Gastroesophageal sphincter (tissue), 3 donors: ENCODE measurements around the gene EPG5.

ENCODE experiments used
- EP300 ChIP-seq: sonication (generic); formaldehyde crosslinking; IDR thresholded peaks from one replicate; pipeline ENCODE4 v1.6.1; 2017; ENCODE audit warnings: antibody characterized with exemption, mild to moderate bottlenecking
- POLR2A ChIP-seq, 2 donors: fragments of 450-650 bp; IDR thresholded peaks; one replicate each; pipeline ENCODE4 v1.6.1; 2017; ENCODE audit warnings: antibody characterized with exemption in 2 of 2, mild to moderate bottlenecking in 2 of 2, moderate library complexity in 1 of 2
- TF ChIP-seq, protein P1 (sequence below), 4 experiments: fragments of 200-600 bp in 2 of 4; fragments of 450-650 bp in 2 of 4; sonication (generic) in 1 of 4; IDR thresholded peaks; one replicate each; pipeline ENCODE4 v1.5.1; 2017 to 2019; ENCODE audit warnings: antibody characterized with exemption in 4 of 4, mild to moderate bottlenecking in 2 of 4, moderate library complexity in 2 of 4

DNA sequence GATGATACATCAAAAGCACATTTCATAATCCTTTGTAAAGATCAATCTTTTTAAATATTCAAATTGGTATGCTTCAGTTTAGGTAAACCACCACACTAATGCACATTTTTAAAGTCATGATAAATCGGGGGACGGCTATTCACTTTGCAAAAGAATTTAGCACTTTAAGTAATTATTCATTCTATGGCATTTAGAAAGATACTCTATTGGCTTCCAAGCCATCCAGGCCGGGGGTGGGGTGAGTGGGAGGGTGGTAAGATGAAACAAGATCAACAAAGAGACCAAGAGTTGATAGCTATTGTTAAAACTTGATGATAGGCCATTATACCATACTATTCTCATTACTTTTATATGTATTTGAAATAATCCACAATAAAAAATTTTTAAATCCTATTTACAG lies 41.0 kb downstream of the EPG5 start:
- TF ChIP-seq, protein P1, sequence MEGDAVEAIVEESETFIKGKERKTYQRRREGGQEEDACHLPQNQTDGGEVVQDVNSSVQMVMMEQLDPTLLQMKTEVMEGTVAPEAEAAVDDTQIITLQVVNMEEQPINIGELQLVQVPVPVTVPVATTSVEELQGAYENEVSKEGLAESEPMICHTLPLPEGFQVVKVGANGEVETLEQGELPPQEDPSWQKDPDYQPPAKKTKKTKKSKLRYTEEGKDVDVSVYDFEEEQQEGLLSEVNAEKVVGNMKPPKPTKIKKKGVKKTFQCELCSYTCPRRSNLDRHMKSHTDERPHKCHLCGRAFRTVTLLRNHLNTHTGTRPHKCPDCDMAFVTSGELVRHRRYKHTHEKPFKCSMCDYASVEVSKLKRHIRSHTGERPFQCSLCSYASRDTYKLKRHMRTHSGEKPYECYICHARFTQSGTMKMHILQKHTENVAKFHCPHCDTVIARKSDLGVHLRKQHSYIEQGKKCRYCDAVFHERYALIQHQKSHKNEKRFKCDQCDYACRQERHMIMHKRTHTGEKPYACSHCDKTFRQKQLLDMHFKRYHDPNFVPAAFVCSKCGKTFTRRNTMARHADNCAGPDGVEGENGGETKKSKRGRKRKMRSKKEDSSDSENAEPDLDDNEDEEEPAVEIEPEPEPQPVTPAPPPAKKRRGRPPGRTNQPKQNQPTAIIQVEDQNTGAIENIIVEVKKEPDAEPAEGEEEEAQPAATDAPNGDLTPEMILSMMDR (IDR thresholded peaks at IDR 0.05): no peak
- TF ChIP-seq POLR2A (IDR thresholded peaks at IDR 0.05) (no peak), EP300 (no peak)
